Adrenal gland (tissue), 12 donors: ENCODE data around the gene NOVA2. TPM values are rescaled to one million over a fixed set of nuclear protein-coding genes. Genes with fewer than 3 reads are reported as not detected.
A peak's percentile ranks its signal among the peaks of the same experiment; 100 is the strongest.

Source experiments
- DNase-seq, 7 donors: peaks; one replicate each; pipeline ENCODE4 v3.0.0-alpha.2; 2019 to 2020
- H3K27ac ChIP-seq, 5 donors: fragments of 200-600 bp; sonication (generic) in 4 of 5; 1 replicate in 3 of 5; 2 replicates in 2 of 5; pipeline versions ENCODE4 v1.5.1 to v1.8.0; 2016 to 2020; ENCODE audit warnings: mild to moderate bottlenecking in 1 of 5
- H3K27me3 ChIP-seq: fragments of 200-600 bp; 2 replicates; pipeline ENCODE4 v1.8.0; 2021
- H3K36me3 ChIP-seq, 2 donors: fragments of 200-600 bp; replicated peaks in 1 of 2; 1 replicate in 1 of 2; 2 replicates in 1 of 2; pipeline versions ENCODE4 v1.5.1 to v1.8.0; 2018 to 2022
- H3K4me1 ChIP-seq, 2 donors: fragments of 200-600 bp; replicated peaks in 1 of 2; 1 replicate in 1 of 2; 2 replicates in 1 of 2; pipeline versions ENCODE4 v1.5.1 to v1.8.0; 2018 to 2021
- H3K4me3 ChIP-seq, 4 donors: fragments of 200-600 bp; sonication (generic) in 3 of 4; one replicate each; pipeline ENCODE4 v1.5.1; 2016 to 2018
- H3K9me3 ChIP-seq, 3 donors: fragments of 200-600 bp; sonication (generic) in 1 of 3; replicated peaks in 1 of 3; 1 replicate in 2 of 3; 2 replicates in 1 of 3; pipeline versions ENCODE4 v1.5.1 to v1.8.0; 2016 to 2021
- CTCF ChIP-seq, 6 experiments: fragments of 450-650 bp in 4 of 6; fragments of 200-600 bp in 2 of 6; sonication (generic) in 1 of 6; IDR thresholded peaks; 1 replicate in 5 of 6; 2 replicates in 1 of 6; pipeline versions ENCODE4 v1.5.1 to v1.8.0; 2016 to 2021; ENCODE audit warnings: antibody characterized with exemption in 6 of 6, mild to moderate bottlenecking in 2 of 6, moderate library complexity in 1 of 6
- POLR2A ChIP-seq, 2 donors: fragments of 450-650 bp; IDR thresholded peaks; one replicate each; pipeline ENCODE4 v1.6.1; 2017; ENCODE audit warnings: antibody characterized with exemption in 2 of 2, mild to moderate bottlenecking in 2 of 2, moderate library complexity in 1 of 2
- WGBS, 4 donors: extraction: QIAGEN DNeasy Blood & Tissue Kit in 2 of 4; methylation state at CpG; one replicate each; pipeline versions ENCODE4 v1.1.5 to v1.1.7; 2013 to 2017; 5-methylcytosine and 5-hydroxymethylcytosine counted together
- intact Hi-C, 2 donors: fragments of 100-400 bp; cut with DNase I; formaldehyde crosslinking; loops; one replicate each; pipeline versions ENCODE4 v1.14.1 to v1.15.0; 2022 to 2023
- polyA plus RNA-seq, 3 donors: library from polyadenylated mRNA; stranded (reverse); fragments of 200-250 nt in 2 of 3; fragments of 350-450 nt in 1 of 3; fragmentation: Illumina TruSeq in 1 of 3; extraction: RNeasy Lipid Tissue Mini Kit (QIAGEN cat#74804) in 1 of 3; gene quantifications; one replicate each; pipeline ENCODE4 v1.2.3, GENCODE V29; 2013 to 2014
- total RNA-seq, 9 donors: library from RNA; depleted of rRNA in 4 of 9; stranded (reverse); fragments of >200 nt in 4 of 9; fragments of 120-200 nt in 1 of 9; fragmentation: NEBNext Ultra II Directional in 1 of 9; extraction: Animal tissue kit (Norgen Biotek cat#: 25700) in 1 of 9; gene quantifications; one replicate each; pipeline versions ENCODE4 v1.1.0 to v1.2.4, GENCODE V29; 2013 to 2023
- donor health status: healthy with polysubstance abuse.
- donor health status: Bipolar disorder and iron deficiency.
- donor health status: DM: yes; HTN: yes; CAD: no.
- donor health status: DM: no; HTN: no; CAD: no.
- donor health status: DM: no; HTN: no; CAD: no.
- donor health status: DM: yes; HTN: yes; CAD: no.

NOVA2 gene
- total and polyA plus RNA-seq, 12 donors, result 0.54 to 10.8 (median 2.4) TPM

GRCh38 chr19:45929247-45929646 lies 44.4 kb downstream of the NOVA2 start:
- intact Hi-C loops, result no loop called here

GRCh38 chr19:45927565-45928261 lies 46.0 kb downstream of the NOVA2 start:
- WGBS, 4 donors, result 9 to 16% (median 13%) methylated on average over 17 to 33 of the region's 33 CpGs
- Histone ChIP-seq H3K27ac (no peak overlapping the region), H3K4me1 (peaks cover 0 to 4% of the 10 kb centered on the region in 2 donors), H3K4me3 (no peak overlapping the region), H3K9me3 (no peaks in the 10 kb centered on the region), H3K36me3 (no peaks in the 10 kb centered on the region), H3K27me3 (no peaks in the 10 kb centered on the region)
- DNase-seq, result peak; percentile 87 to 96 (median 94)
- TF ChIP-seq CTCF (IDR thresholded peaks at IDR 0.05) (peak in 2 of 6 experiments; percentile 9 to 14), POLR2A (IDR thresholded peaks at IDR 0.05) (no peak)
- intact Hi-C loops, result no loop called here

More at GRCh38 chr19:45929247-45929646, 44.4 kb downstream of the NOVA2 start:
- H3K36me3 ChIP-seq, result no peaks in the 10 kb centered on the region
- H3K27ac ChIP-seq, result no peak overlapping the region
- H3K27me3 ChIP-seq, result no peaks in the 10 kb centered on the region
- no peak for DNase-seq
- TF ChIP-seq POLR2A (IDR thresholded peaks at IDR 0.05), result no peak
- TF ChIP-seq CTCF (IDR thresholded peaks at IDR 0.05), result no peak
- no peaks in the 10 kb centered on the region for H3K9me3 ChIP-seq
- H3K4me3 ChIP-seq, result no peak overlapping the region
- WGBS, 4 donors, result 77 to 84% (median 78%) methylated on average over 2 of the region's 2 CpGs
- H3K4me1 ChIP-seq, result peaks cover 0 to 4% of the 10 kb centered on the region in 2 donors

GRCh38 chr19:45924891-45925447 lies 48.7 kb downstream of the NOVA2 start:
- H3K27ac ChIP-seq, result no peak overlapping the region
- no peaks in the 10 kb centered on the region for H3K27me3 ChIP-seq
- TF ChIP-seq POLR2A (IDR thresholded peaks at IDR 0.05) (no peak), CTCF (IDR thresholded peaks at IDR 0.05) (no peak)
- intact Hi-C loops, result no loop called here
- H3K4me1 ChIP-seq, result peaks cover 0 to 4% of the 10 kb centered on the region in 2 donors
- 64 to 72% (median 67%) methylated on average over 6 of the region's 6 CpGs for WGBS, 4 donors
- no peak for DNase-seq
- no peak overlapping the region for H3K4me3 ChIP-seq
- H3K36me3 ChIP-seq, result no peaks in the 10 kb centered on the region
- no peaks in the 10 kb centered on the region for H3K9me3 ChIP-seq

- TF ChIP-seq CTCF (IDR thresholded peaks at IDR 0.05) (no peak), POLR2A (IDR thresholded peaks at IDR 0.05) (no peak)
- H3K27me3 ChIP-seq, result no peaks in the 10 kb centered on the region
- intact Hi-C loops, result no loop called here
- no peaks in the 10 kb centered on the region for H3K4me1 ChIP-seq
- H3K27ac ChIP-seq, result no peak overlapping the region
- H3K4me3 ChIP-seq, result no peak overlapping the region
- H3K36me3 ChIP-seq, result no peaks in the 10 kb centered on the region
- H3K9me3 ChIP-seq, result no peaks in the 10 kb centered on the region
- DNase-seq, result no peak
- WGBS, 4 donors, result 54 to 73% (median 72%) methylated on average over 9 of the region's 9 CpGs
Measured at GRCh38 chr19:45922281-45922680, 51.4 kb downstream of the NOVA2 start.
